SU-DHL-6 (cell line): ENCODE results near the gene MRPL57.
A peak's percentile ranks its signal among the peaks of the same experiment; 100 is the strongest.

Experiments
- H2AFZ ChIP-seq: fragments of 200-600 bp; sonication (generic); 2 replicates; pipeline ENCODE4 v1.6.1; 2014; ENCODE audit warnings: low read depth, mild to moderate bottlenecking, moderate library complexity, mixed read lengths, antibody characterized with exemption, low read length; ENCODE audit not compliant: severe bottlenecking
- H3F3A ChIP-seq: fragments of 200-600 bp; shearing (Covaris generic); 2 replicates; pipeline ENCODE4 v1.6.0; 2016; ENCODE audit warnings: antibody characterized with exemption, mild to moderate bottlenecking; ENCODE audit not compliant: insufficient read depth
- H3K27ac ChIP-seq: fragments of 200-600 bp; sonication (generic); 2 replicates; pipeline ENCODE4 v1.5.1; 2016; ENCODE audit warnings: low read depth, mild to moderate bottlenecking, low read length, moderate library complexity, mixed read lengths
- H3K27me3 ChIP-seq: fragments of 200-600 bp; sonication (generic), shearing (Covaris generic); 2 replicates; pipeline ENCODE4 v1.6.0; 2014; ENCODE audit warnings: mild to moderate bottlenecking, low read length
- H3K36me3 ChIP-seq: fragments of 200-600 bp; sonication (generic); 2 replicates; pipeline ENCODE4 v1.6.1; 2014; ENCODE audit warnings: mild to moderate bottlenecking, low read length, mixed read lengths
- H3K4me2 ChIP-seq: fragments of 300-600, 200-600 bp; shearing (Covaris generic), sonication (generic); 2 replicates; pipeline ENCODE4 v1.6.0; 2014; ENCODE audit warnings: low read length, low read depth, mild to moderate bottlenecking; ENCODE audit not compliant: poor library complexity, severe bottlenecking
- H3K4me3 ChIP-seq: fragments of 200-600 bp; sonication (generic); 2 replicates; pipeline ENCODE4 v1.5.1; 2014; ENCODE audit warnings: antibody characterized with exemption, low read length, mild to moderate bottlenecking, mixed read lengths; ENCODE audit not compliant: insufficient read depth, poor library complexity, severe bottlenecking
- H3K79me2 ChIP-seq: fragments of 200-600 bp; sonication (generic); 2 replicates; pipeline ENCODE4 v1.6.1; 2014; ENCODE audit warnings: mild to moderate bottlenecking, low read length, moderate library complexity; ENCODE audit not compliant: insufficient read depth
- H3K9ac ChIP-seq: fragments of 200-600 bp; sonication (generic); 2 replicates; pipeline ENCODE4 v1.7.0; 2014; ENCODE audit warnings: mild to moderate bottlenecking, low read length
- H3K9me2 ChIP-seq: fragments of 200-600 bp; sonication (generic); replicated peaks from 2 replicates; pipeline ENCODE4 v1.6.1; 2014; ENCODE audit warnings: low read length; ENCODE audit not compliant: insufficient read depth
- H3K9me3 ChIP-seq: fragments of 200-600 bp; sonication (generic); 2 replicates; pipeline ENCODE4 v1.6.1; 2014; ENCODE audit warnings: low read length, mixed read lengths; ENCODE audit not compliant: insufficient read depth
- H4K20me1 ChIP-seq: fragments of 200-600 bp; sonication (generic); 2 replicates; pipeline ENCODE4 v1.6.1; 2014; ENCODE audit warnings: low read depth, mild to moderate bottlenecking, antibody characterized with exemption, low read length, moderate library complexity, mixed read lengths
- EZH2phosphoT487 ChIP-seq: fragments of 200-600 bp; sonication (generic), shearing (Covaris generic); conservative IDR thresholded peaks from 2 replicates; pipeline ENCODE4 v1.6.1; 2018; ENCODE audit warnings: mild to moderate bottlenecking, antibody characterized with exemption, low read length, moderate library complexity, mixed read lengths
- TF ChIP-seq, protein P1 (sequence below): fragments of 200-600 bp; sonication (generic); IDR thresholded peaks from one replicate; pipeline ENCODE4 v1.5.1; 2017; ENCODE audit warnings: antibody characterized with exemption, mild to moderate bottlenecking, low read length, moderate library complexity; ENCODE audit not compliant: insufficient read depth, poor library complexity, severe bottlenecking

MRPL57 gene

DNA sequence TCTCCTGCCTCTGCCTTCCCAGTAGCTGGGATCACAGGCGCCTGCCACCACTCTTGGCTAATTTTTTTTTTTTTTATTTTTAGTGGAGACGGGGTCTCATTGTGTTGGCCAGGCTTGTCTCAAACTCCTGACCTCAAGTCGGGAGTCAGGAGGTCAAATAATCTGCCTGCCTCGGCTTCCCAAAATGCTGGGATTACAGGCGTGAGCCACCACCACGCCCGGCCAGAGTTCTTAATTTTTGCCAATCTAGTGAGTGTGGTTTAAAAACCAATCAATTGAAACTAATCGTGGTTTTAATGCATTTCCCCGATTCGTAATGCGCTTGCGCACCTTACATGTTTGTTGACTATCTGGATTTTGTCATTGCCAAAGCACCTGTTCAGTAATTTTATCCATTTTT, 37.1 kb upstream of the MRPL57 start:
- Histone ChIP-seq H3K79me2 (peaks cover 40% of the 10 kb centered on the region), H3K27ac (no peak overlapping the region), H4K20me1 (no peaks in the 10 kb centered on the region; the same call in 1 of the 2 replicates), H3K4me3 (peak overlapping the region; percentile 81), H3K9ac (peak overlapping the region; percentile 78), H3F3A (peaks cover 6% of the 10 kb centered on the region; the same call in 1 of the 2 replicates), H3K4me2 (peak overlapping the region; percentile 70), H2AFZ (no peak overlapping the region), H3K36me3 (peaks cover 13% of the 10 kb centered on the region), H3K9me2 (no peaks in the 10 kb centered on the region), H3K9me3 (no peaks in the 10 kb centered on the region), H3K27me3 (no peaks in the 10 kb centered on the region)
- TF ChIP-seq EZH2phosphoT487, result no peak
- TF ChIP-seq, protein P1, sequence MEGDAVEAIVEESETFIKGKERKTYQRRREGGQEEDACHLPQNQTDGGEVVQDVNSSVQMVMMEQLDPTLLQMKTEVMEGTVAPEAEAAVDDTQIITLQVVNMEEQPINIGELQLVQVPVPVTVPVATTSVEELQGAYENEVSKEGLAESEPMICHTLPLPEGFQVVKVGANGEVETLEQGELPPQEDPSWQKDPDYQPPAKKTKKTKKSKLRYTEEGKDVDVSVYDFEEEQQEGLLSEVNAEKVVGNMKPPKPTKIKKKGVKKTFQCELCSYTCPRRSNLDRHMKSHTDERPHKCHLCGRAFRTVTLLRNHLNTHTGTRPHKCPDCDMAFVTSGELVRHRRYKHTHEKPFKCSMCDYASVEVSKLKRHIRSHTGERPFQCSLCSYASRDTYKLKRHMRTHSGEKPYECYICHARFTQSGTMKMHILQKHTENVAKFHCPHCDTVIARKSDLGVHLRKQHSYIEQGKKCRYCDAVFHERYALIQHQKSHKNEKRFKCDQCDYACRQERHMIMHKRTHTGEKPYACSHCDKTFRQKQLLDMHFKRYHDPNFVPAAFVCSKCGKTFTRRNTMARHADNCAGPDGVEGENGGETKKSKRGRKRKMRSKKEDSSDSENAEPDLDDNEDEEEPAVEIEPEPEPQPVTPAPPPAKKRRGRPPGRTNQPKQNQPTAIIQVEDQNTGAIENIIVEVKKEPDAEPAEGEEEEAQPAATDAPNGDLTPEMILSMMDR, result no peak

GRCh38 chr13:21142766-21143165, 33.7 kb upstream of the MRPL57 start:
- Histone ChIP-seq H3K36me3 (peaks cover 20% of the 10 kb centered on the region), H4K20me1 (no peaks in the 10 kb centered on the region; the same call in 1 of the 2 replicates)

DNA sequence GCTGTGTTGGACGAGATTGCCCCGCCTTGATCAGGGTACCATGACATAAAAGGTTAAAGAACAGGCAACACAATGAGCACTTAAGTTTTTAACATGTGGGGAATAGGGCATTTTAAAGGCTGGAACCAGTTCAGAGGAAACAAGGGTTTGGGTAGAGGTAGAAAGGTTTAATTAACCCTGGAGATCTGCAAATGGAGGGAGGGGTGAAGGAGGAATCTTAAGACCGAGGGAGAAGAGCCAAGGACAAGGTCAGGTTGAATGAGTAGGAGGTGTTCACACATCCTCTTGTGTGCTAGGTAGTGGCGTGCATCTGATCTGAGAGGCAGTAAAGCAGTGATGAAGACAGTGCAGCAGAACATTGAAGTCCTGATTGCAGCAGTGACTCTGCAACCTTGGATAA, 28.6 kb upstream of the MRPL57 start:
- Histone ChIP-seq H3K36me3 (peaks cover 18% of the 10 kb centered on the region), H3K27ac (no peak overlapping the region), H3K27me3 (no peaks in the 10 kb centered on the region), H2AFZ (no peak overlapping the region), H3K79me2 (peaks cover 29% of the 10 kb centered on the region), H3K4me2 (no peak overlapping the region), H3K4me3 (no peak overlapping the region), H3K9ac (no peak overlapping the region), H3K9me2 (no peaks in the 10 kb centered on the region), H3K9me3 (no peaks in the 10 kb centered on the region), H4K20me1 (no peaks in the 10 kb centered on the region; the same call in 1 of the 2 replicates), H3F3A (peaks cover 24% of the 10 kb centered on the region)
- TF ChIP-seq, protein P1, result no peak
- TF ChIP-seq EZH2phosphoT487, result no peak

More at GRCh38 chr13:21142766-21143165, 33.7 kb upstream of the MRPL57 start:
- H3K27ac ChIP-seq, result no peak overlapping the region
- no peak overlapping the region for H3K9ac ChIP-seq
- peaks cover 8% of the 10 kb centered on the region; the same call in 1 of the 2 replicates for H3F3A ChIP-seq
- peaks cover 53% of the 10 kb centered on the region for H3K79me2 ChIP-seq
- no peaks in the 10 kb centered on the region for H3K9me2 ChIP-seq
- H3K9me3 ChIP-seq, result no peaks in the 10 kb centered on the region
- H3K27me3 ChIP-seq, result no peaks in the 10 kb centered on the region
- TF ChIP-seq EZH2phosphoT487, result no peak
- TF ChIP-seq, protein P1, result no peak
- no peak overlapping the region for H3K4me3 ChIP-seq
- no peak overlapping the region for H2AFZ ChIP-seq
- H3K4me2 ChIP-seq, result peak overlapping the region; percentile 14
